ENCODE data around the gene EPSTI1. TPM values are rescaled to one million over a fixed set of nuclear protein-coding genes. Genes with fewer than 3 reads are reported as not detected.

EPSTI1 gene
- total RNA-seq, 3 donors from 2014 or later (not counting 1 experiment from before 2014, with no cell fraction given), result 23.4 to 57.4 (median 34.4) TPM

DNA sequence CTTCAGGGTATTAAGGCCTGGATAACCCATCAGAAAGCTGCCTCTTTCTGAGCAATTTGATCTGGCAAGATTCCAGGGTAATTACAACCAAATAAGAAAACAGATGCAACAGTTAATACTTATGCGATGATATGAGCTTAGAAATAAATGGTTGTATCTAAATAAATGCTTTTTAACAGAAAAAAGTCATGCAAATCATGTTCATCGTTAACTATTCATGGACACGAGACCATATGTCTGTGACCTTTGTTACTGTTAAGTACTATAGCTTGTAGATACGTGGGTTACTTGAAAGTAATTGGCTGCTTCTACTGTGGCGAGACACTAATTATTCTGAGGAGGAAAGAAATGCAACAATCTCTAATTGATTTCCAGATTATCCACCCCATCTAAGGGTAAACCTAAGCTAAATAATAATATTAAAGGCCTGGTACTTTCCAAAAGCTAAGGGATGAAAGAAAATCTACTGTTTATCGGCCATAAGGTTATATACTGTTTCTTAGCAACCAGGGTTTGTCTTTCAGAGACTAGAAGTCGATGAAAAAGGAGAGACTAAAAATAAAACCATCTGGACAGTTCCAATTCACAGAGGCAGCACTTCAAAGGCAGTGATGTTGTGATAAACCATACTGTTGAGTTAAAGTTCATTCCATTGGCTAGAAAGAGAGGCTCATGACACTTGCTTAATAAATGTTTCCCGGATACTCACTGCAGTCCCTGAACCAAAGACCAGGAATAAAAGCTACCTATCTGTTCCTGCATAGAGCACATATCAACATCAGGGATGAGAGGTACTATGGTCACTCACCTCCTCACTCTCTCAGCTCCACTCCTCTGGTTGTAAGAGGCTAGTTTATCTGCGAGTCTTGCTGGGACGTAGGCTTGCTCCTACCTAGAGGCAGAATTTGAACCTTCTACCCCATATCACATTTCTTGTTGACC lies 1.5 kb downstream of the EPSTI1 start:
- no peaks in the 10 kb centered on the region for H3K36me3 ChIP-seq (ENCODE audit: control insufficient read depth, insufficient read depth, low read length)
- peak overlapping the region; percentile 98 to 99 for H3K27ac Mint-ChIP-seq
- whole genome bisulfite sequencing (ENCODE audit: insufficient coverage), result 65% methylated on average over 8 of the region's 10 CpGs
- H3K36me3 Mint-ChIP-seq, result no peaks in the 10 kb centered on the region
- no peaks in the 10 kb centered on the region for H3K9me3 Mint-ChIP-seq
- peaks cover 23% of the 10 kb centered on the region for H3K4me1 ChIP-seq (ENCODE audit: control insufficient read depth, insufficient read depth, low read length)
- intact Hi-C loops (cut with micrococcal nuclease), result loop anchor here (2.0 to 10.0 kb wide), 2 partner anchors 32 to 1584 kb away; partner anchors contain the start of genes DNAJC15 and TSC22D1
- H3K27ac ChIP-seq (ENCODE audit: low read length), result peak overlapping the region; percentile 38
- H3K27me3 Mint-ChIP-seq (ENCODE audit: low read depth in 2 of 2), result no peaks in the 10 kb centered on the region
- no peaks in the 10 kb centered on the region for H3K9me3 ChIP-seq (ENCODE audit: control insufficient read depth, insufficient read depth, low read length)
- no peaks in the 10 kb centered on the region for H3K27me3 ChIP-seq (ENCODE audit: control insufficient read depth, insufficient read depth, low read length)
- TF ChIP-seq CTCF (IDR thresholded peaks at IDR 0.05), result no peak
- no peak overlapping the region for H3K4me3 ChIP-seq (ENCODE audit: low read length)
- peak in 1 of 2 donors; percentile 64 for DNase-seq
- H3K4me1 Mint-ChIP-seq, result peaks cover 37 to 38% of the 10 kb centered on the region in 2 donors
- ATAC-seq, result peak; percentile 19 to 45 (median 20)
- peak overlapping the region; percentile 95 for H3K4me3 Mint-ChIP-seq

GRCh38 chr13:42986176-42986574 lies 5.9 kb downstream of the EPSTI1 start:
- H3K4me3 Mint-ChIP-seq, result no peak overlapping the region
- 94% methylated on average over 5 of the region's 7 CpGs for WGBS (ENCODE audit: insufficient coverage)
- H3K9me3 ChIP-seq (ENCODE audit: control insufficient read depth, insufficient read depth, low read length), result no peaks in the 10 kb centered on the region
- H3K4me3 ChIP-seq (ENCODE audit: low read length), result no peak overlapping the region
- H3K27me3 ChIP-seq (ENCODE audit: control insufficient read depth, insufficient read depth, low read length), result no peaks in the 10 kb centered on the region
- no peaks in the 10 kb centered on the region for H3K36me3 ChIP-seq (ENCODE audit: control insufficient read depth, insufficient read depth, low read length)
- no peaks in the 10 kb centered on the region for H3K36me3 Mint-ChIP-seq
- intact Hi-C loops (cut with micrococcal nuclease), result no loop called here
- no peak overlapping the region for H3K27ac Mint-ChIP-seq
- H3K4me1 ChIP-seq (ENCODE audit: control insufficient read depth, insufficient read depth, low read length), result peaks cover 10% of the 10 kb centered on the region
- no peak for TF ChIP-seq CTCF (IDR thresholded peaks at IDR 0.05)
- no peaks in the 10 kb centered on the region for H3K27me3 Mint-ChIP-seq (ENCODE audit: low read depth in 2 of 2)
- H3K9me3 Mint-ChIP-seq, result no peaks in the 10 kb centered on the region
- ATAC-seq (no peak), DNase-seq (no peak)
- peaks cover 32 to 43% of the 10 kb centered on the region in 2 donors for H3K4me1 Mint-ChIP-seq
- no peak overlapping the region for H3K27ac ChIP-seq (ENCODE audit: low read length)

DNA sequence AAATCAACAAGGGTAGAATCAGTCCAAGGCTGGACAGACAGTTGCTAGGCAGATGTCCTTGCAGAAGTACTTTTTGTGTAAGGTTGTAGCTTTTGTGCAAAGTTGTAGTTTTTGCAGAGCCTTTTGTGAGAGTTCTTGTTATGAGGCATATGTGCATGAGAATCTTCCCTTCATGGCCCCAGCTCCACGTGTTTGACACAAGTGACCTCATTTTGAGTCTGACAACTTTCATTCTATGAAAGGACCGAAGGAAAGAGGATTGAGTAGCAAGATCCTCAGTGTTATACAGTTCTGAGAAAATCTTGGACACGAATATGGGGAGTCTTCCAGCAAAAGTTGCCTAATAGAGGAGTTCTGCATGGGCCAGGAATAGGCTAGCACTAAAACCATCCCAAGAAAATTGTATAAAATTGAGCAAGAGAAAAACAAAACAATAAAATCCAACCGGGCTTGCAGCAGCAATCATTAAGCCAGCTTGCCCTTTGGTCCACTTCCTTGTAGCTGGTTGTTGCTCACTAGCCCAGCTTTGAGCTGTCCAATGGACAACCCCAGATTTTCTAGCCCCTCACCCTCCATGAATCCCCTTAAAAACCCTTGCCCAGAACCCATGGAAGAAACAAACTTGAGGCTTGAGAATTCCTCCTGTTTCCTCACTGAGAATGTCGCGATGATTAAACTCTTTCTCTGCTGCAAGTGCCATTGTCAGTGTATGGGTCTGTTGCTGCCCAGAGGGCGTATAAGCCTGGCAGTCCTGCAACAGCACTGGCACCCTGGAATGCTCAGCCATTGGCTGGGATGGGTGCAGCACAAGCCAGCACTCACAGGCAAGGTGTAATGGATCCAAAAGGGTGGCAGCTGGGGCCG lies 6.5 kb downstream of the EPSTI1 start:
- peaks cover 26 to 40% of the 10 kb centered on the region in 2 donors for H3K4me1 Mint-ChIP-seq
- no peak overlapping the region for H3K27ac ChIP-seq (ENCODE audit: low read length)

More for the DNA sequence above, 6.5 kb downstream of the EPSTI1 start:
- H3K4me1 ChIP-seq (ENCODE audit: control insufficient read depth, insufficient read depth, low read length), result peaks cover 7% of the 10 kb centered on the region
- no peak overlapping the region for H3K4me3 ChIP-seq (ENCODE audit: low read length)
- Mint-ChIP-seq H3K36me3 (no peaks in the 10 kb centered on the region), H3K27ac (no peak overlapping the region), H3K4me3 (no peak overlapping the region), H3K9me3 (no peaks in the 10 kb centered on the region), H3K27me3 (ENCODE audit: low read depth in 2 of 2) (no peaks in the 10 kb centered on the region)
- no peaks in the 10 kb centered on the region for H3K36me3 ChIP-seq (ENCODE audit: control insufficient read depth, insufficient read depth, low read length)
- TF ChIP-seq CTCF (IDR thresholded peaks at IDR 0.05), result no peak
- ATAC-seq (no peak), DNase-seq (no peak)
- 93% methylated on average over 8 of the region's 8 CpGs for WGBS (ENCODE audit: insufficient coverage)
- no peaks in the 10 kb centered on the region for H3K9me3 ChIP-seq (ENCODE audit: control insufficient read depth, insufficient read depth, low read length)
- intact Hi-C loops (cut with micrococcal nuclease), result no loop called here
- H3K27me3 ChIP-seq (ENCODE audit: control insufficient read depth, insufficient read depth, low read length), result no peaks in the 10 kb centered on the region

Data from natural killer cell (primary cell).